ENCODE data around the gene CLEC4G.

Gene CLEC4G

GRCh38 chr19:7744871-7745650 is 13.2 kb upstream of the CLEC4G start:
- H3K36me3 ChIP-seq (ENCODE audit: low read length): no peaks in the 10 kb centered on the region
- no peaks in the 10 kb centered on the region for H3K9me2 ChIP-seq (replicated peaks; ENCODE audit: insufficient read depth, low read length)
- H3K9me3 ChIP-seq (ENCODE audit: insufficient read depth, low read length): no peaks in the 10 kb centered on the region
- no peak overlapping the region for H2AFZ ChIP-seq (ENCODE audit: low read depth, low read length, severe bottlenecking)
- no peaks in the 10 kb centered on the region for H3K27me3 ChIP-seq (ENCODE audit: low read length)
- no peak for TF ChIP-seq EZH2phosphoT487 (conservative IDR thresholded peaks at IDR 0.05; ENCODE audit: low read length)
- H4K20me1 ChIP-seq (ENCODE audit: low read depth, low read length): no peaks in the 10 kb centered on the region
- H3K4me3 ChIP-seq (ENCODE audit: insufficient read depth, low read length, poor library complexity, severe bottlenecking): no peak overlapping the region
- no peaks in the 10 kb centered on the region for H3F3A ChIP-seq (ENCODE audit: insufficient read depth)
- H3K27ac ChIP-seq (ENCODE audit: low read depth, low read length): no peak overlapping the region
- no peak overlapping the region for H3K9ac ChIP-seq (ENCODE audit: low read length)
- H3K79me2 ChIP-seq (ENCODE audit: insufficient read depth, low read length): no peaks in the 10 kb centered on the region
- no peak overlapping the region for H3K4me2 ChIP-seq (ENCODE audit: low read depth, low read length, poor library complexity, severe bottlenecking)

- H3K9me2 ChIP-seq (replicated peaks; ENCODE audit: insufficient read depth, low read length): no peaks in the 10 kb centered on the region
- TF ChIP-seq EZH2phosphoT487 (conservative IDR thresholded peaks at IDR 0.05; ENCODE audit: low read length): no peak
- no peaks in the 10 kb centered on the region for H3K79me2 ChIP-seq (ENCODE audit: insufficient read depth, low read length)
- H3K4me2 ChIP-seq (ENCODE audit: low read depth, low read length, poor library complexity, severe bottlenecking): no peak overlapping the region
- no peaks in the 10 kb centered on the region for H3F3A ChIP-seq (ENCODE audit: insufficient read depth)
- no peak overlapping the region for H2AFZ ChIP-seq (ENCODE audit: low read depth, low read length, severe bottlenecking)
- H3K27me3 ChIP-seq (ENCODE audit: low read length): no peaks in the 10 kb centered on the region
- H3K9ac ChIP-seq (ENCODE audit: low read length): no peak overlapping the region
- no peaks in the 10 kb centered on the region for H3K9me3 ChIP-seq (ENCODE audit: insufficient read depth, low read length)
- H3K36me3 ChIP-seq (ENCODE audit: low read length): no peaks in the 10 kb centered on the region
- H3K4me3 ChIP-seq (ENCODE audit: insufficient read depth, low read length, poor library complexity, severe bottlenecking): no peak overlapping the region
- H4K20me1 ChIP-seq (ENCODE audit: low read depth, low read length): no peaks in the 10 kb centered on the region
- no peak overlapping the region for H3K27ac ChIP-seq (ENCODE audit: low read depth, low read length)
These were observed 12.4 kb upstream of the CLEC4G start for GRCh38 chr19:7744199-7744786.

- Histone ChIP-seq H3K4me3 (ENCODE audit: insufficient read depth, low read length, poor library complexity, severe bottlenecking) (no peak overlapping the region), H3K27me3 (ENCODE audit: low read length) (no peaks in the 10 kb centered on the region), H4K20me1 (ENCODE audit: low read depth, low read length) (no peaks in the 10 kb centered on the region), H3K27ac (ENCODE audit: low read depth, low read length) (no peak overlapping the region), H2AFZ (ENCODE audit: low read depth, low read length, severe bottlenecking) (no peak overlapping the region), H3K9me2 (replicated peaks; ENCODE audit: insufficient read depth, low read length) (no peaks in the 10 kb centered on the region), H3K9ac (ENCODE audit: low read length) (no peak overlapping the region), H3F3A (ENCODE audit: insufficient read depth) (no peaks in the 10 kb centered on the region), H3K79me2 (ENCODE audit: insufficient read depth, low read length) (no peaks in the 10 kb centered on the region), H3K4me2 (ENCODE audit: low read depth, low read length, poor library complexity, severe bottlenecking) (no peak overlapping the region), H3K36me3 (ENCODE audit: low read length) (no peaks in the 10 kb centered on the region), H3K9me3 (ENCODE audit: insufficient read depth, low read length) (no peaks in the 10 kb centered on the region)
- TF ChIP-seq CTCF (IDR thresholded peaks at IDR 0.05; ENCODE audit: insufficient read depth, low read length, poor library complexity, severe bottlenecking): no peak
- TF ChIP-seq EZH2phosphoT487 (conservative IDR thresholded peaks at IDR 0.05; ENCODE audit: low read length): no peak
These were observed 11.5 kb upstream of the CLEC4G start for GRCh38 chr19:7743425-7743841.

GRCh38 chr19:7742991-7743390 is 11.1 kb upstream of the CLEC4G start:
- no peak for TF ChIP-seq EZH2phosphoT487 (conservative IDR thresholded peaks at IDR 0.05; ENCODE audit: low read length)
- TF ChIP-seq CTCF (IDR thresholded peaks at IDR 0.05; ENCODE audit: insufficient read depth, low read length, poor library complexity, severe bottlenecking): no peak
- no peaks in the 10 kb centered on the region for H3K9me3 ChIP-seq (ENCODE audit: insufficient read depth, low read length)

More at GRCh38 chr19:7742991-7743390, 11.1 kb upstream of the CLEC4G start:
- no peak overlapping the region for H3K27ac ChIP-seq (ENCODE audit: low read depth, low read length)
- no peak overlapping the region for H2AFZ ChIP-seq (ENCODE audit: low read depth, low read length, severe bottlenecking)
- H4K20me1 ChIP-seq (ENCODE audit: low read depth, low read length): no peaks in the 10 kb centered on the region
- H3K9ac ChIP-seq (ENCODE audit: low read length): no peak overlapping the region
- no peaks in the 10 kb centered on the region for H3K9me2 ChIP-seq (replicated peaks; ENCODE audit: insufficient read depth, low read length)
- H3K4me2 ChIP-seq (ENCODE audit: low read depth, low read length, poor library complexity, severe bottlenecking): no peak overlapping the region
- no peaks in the 10 kb centered on the region for H3K36me3 ChIP-seq (ENCODE audit: low read length)
- no peaks in the 10 kb centered on the region for H3K27me3 ChIP-seq (ENCODE audit: low read length)
- no peaks in the 10 kb centered on the region for H3K79me2 ChIP-seq (ENCODE audit: insufficient read depth, low read length)
- H3K4me3 ChIP-seq (ENCODE audit: insufficient read depth, low read length, poor library complexity, severe bottlenecking): no peak overlapping the region
- H3F3A ChIP-seq (ENCODE audit: insufficient read depth): no peaks in the 10 kb centered on the region

Measured in SU-DHL-6 (cell line).